Vagina (tissue), 2 donors: ENCODE data around the gene NFIA. TPM values are rescaled to one million over a fixed set of nuclear protein-coding genes. Genes with fewer than 3 reads are reported as not detected.

Experiments used
- DNase-seq, 2 donors: peaks; one replicate each; pipeline ENCODE4 v3.0.0-alpha.2; 2017; ENCODE audit errors: extremely low spot score in 2 of 2
- H3K27ac ChIP-seq: fragments of 200-600 bp; sonication (generic); one replicate; pipeline ENCODE4 v1.5.1; 2019
- H3K27me3 ChIP-seq: fragments of 200-600 bp; sonication (generic); one replicate; pipeline ENCODE4 v1.5.1; 2019
- H3K36me3 ChIP-seq, 2 donors: fragments of 200-600 bp; sonication (generic); one replicate each; pipeline ENCODE4 v1.5.1; 2017 to 2019
- H3K4me1 ChIP-seq: fragments of 200-600 bp; sonication (generic); one replicate; pipeline ENCODE4 v1.5.1; 2019
- H3K4me3 ChIP-seq, 2 donors: fragments of 200-600 bp; sonication (generic); 1 replicate in 1 of 2; 2 replicates in 1 of 2; pipeline ENCODE4 v1.5.1; 2016 to 2019
- H3K9me3 ChIP-seq: fragments of 200-600 bp; sonication (generic); one replicate; pipeline ENCODE4 v1.5.1; 2019
- CTCF ChIP-seq, 3 experiments: fragments of 450-650 bp in 2 of 3; fragments of 200-600 bp in 1 of 3; sonication (generic) in 1 of 3; IDR thresholded peaks; one replicate each; pipeline ENCODE4 v1.5.1; 2017 to 2019; ENCODE audit warnings: antibody characterized with exemption in 3 of 3, mild to moderate bottlenecking in 2 of 3, moderate library complexity in 2 of 3
- POLR2A ChIP-seq, 2 donors: fragments of 450-650 bp; IDR thresholded peaks; one replicate each; pipeline ENCODE4 v1.6.1; 2017; ENCODE audit warnings: antibody characterized with exemption in 2 of 2, mild to moderate bottlenecking in 2 of 2, moderate library complexity in 2 of 2
- POLR2AphosphoS5 ChIP-seq, 2 donors: sonication (generic); formaldehyde crosslinking; IDR thresholded peaks; one replicate each; pipeline ENCODE4 v1.9.0; 2017; ENCODE audit warnings: antibody characterized with exemption in 2 of 2, mild to moderate bottlenecking in 2 of 2, low read depth in 1 of 2; ENCODE audit not compliant: insufficient read depth in 1 of 2
- intact Hi-C: fragments of 100-400 bp; cut with DNase I; formaldehyde crosslinking; loops from one replicate; pipeline ENCODE4 v1.15.1; 2023
- total RNA-seq: library from RNA; depleted of rRNA; stranded (reverse); fragments of >200 nt; gene quantifications from one replicate; pipeline ENCODE4 v1.2.3, GENCODE V29; 2016

Gene NFIA
- total RNA-seq, 1 donor from 2014 or later: 59.2 TPM

DNA sequence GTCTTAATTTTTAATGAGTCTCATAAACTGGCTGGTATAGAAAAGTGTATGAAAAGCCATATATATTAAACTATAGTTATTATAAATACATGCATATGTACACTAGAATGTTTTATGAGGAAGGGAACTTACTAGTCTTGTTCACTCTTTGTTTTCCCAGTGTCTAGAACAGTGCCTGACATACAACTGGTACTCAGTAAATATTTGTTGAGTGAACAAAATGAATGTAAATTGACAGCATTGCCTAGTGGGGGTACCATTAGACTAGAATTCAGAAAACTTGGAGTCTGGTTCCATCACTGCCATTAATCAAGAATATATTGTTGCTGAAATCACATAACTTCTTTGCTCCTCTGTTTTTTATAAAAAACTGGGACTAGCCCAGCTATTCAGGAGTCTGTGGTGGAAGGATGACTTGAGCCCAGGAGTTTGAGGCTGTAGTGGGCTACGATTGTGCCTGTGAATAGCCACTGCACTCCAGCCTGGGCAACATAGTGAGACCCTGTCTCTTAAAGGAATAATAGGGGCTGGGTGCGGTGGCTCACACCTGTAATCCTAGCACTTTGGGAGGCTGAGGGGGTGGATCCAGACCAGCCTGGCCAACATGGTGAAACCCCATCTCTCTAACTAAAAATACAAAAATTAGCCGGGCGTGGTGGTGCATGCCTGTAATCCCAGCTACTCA lies 51.1 kb downstream of the NFIA start:
- H3K4me1 ChIP-seq: peaks cover 31% of the 10 kb centered on the region
- H3K27me3 ChIP-seq: no peaks in the 10 kb centered on the region
- no peak overlapping the region for H3K4me3 ChIP-seq
- no peaks in the 10 kb centered on the region for H3K36me3 ChIP-seq
- DNase-seq: no peak
- H3K9me3 ChIP-seq: no peaks in the 10 kb centered on the region
- intact Hi-C loops: no loop called here
- TF ChIP-seq POLR2A (IDR thresholded peaks at IDR 0.05): no peak
- TF ChIP-seq POLR2AphosphoS5 (IDR thresholded peaks at IDR 0.05; ENCODE audit: insufficient read depth in 1 of 2, low read depth in 1 of 2): no peak
- peak overlapping the region; percentile 51 for H3K27ac ChIP-seq

DNA sequence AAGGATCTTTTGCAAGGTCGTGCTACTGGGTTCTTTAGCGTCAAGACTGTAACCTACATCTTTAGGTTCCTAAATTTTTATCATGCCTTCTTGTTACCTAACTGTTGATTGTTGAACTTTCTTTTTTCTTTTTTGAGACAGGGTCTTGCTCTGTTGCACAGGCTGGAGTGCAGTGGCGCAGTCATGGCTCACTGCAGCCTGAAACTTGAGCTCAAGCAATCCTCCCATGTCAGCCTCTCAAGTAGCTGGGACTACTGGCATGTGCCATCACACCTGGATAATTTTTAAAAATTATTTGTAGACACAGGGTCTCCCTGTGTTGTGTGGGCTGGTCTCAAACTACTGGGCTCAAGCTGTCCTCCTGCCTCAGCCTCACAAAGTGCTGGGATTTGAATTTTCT lies 52.9 kb downstream of the NFIA start:
- DNase-seq: no peak
- Histone ChIP-seq H3K9me3 (no peaks in the 10 kb centered on the region), H3K4me3 (no peak overlapping the region), H3K36me3 (no peaks in the 10 kb centered on the region), H3K27me3 (no peaks in the 10 kb centered on the region), H3K27ac (no peak overlapping the region), H3K4me1 (peaks cover 49% of the 10 kb centered on the region)
- TF ChIP-seq POLR2A (IDR thresholded peaks at IDR 0.05) (no peak), CTCF (IDR thresholded peaks at IDR 0.05) (no peak), POLR2AphosphoS5 (IDR thresholded peaks at IDR 0.05; ENCODE audit: insufficient read depth in 1 of 2, low read depth in 1 of 2) (no peak)
- intact Hi-C loops: no loop called here

DNA sequence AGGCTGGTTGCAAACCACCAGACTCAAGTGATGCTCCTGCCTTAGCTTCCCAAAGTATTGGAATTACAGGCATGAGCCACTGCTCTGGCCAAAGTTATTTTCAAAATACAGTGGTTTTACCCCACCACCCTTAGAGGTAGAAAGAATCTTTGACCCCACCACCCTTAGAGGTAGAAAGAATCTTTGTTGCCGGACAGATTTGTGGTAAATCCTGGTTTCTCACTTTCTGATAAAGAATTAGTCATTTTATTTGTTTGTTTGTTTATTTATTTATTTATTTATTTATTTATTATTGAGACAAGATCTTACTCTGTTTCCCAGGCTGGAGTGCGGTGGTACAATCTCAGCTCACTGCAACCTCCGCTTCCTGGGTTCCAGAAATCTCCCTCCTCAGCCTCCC lies 55.9 kb downstream of the NFIA start:
- TF ChIP-seq POLR2A (IDR thresholded peaks at IDR 0.05) (no peak), CTCF (IDR thresholded peaks at IDR 0.05) (no peak), POLR2AphosphoS5 (IDR thresholded peaks at IDR 0.05; ENCODE audit: insufficient read depth in 1 of 2, low read depth in 1 of 2) (no peak)
- no peak for DNase-seq
- intact Hi-C loops: no loop called here
- H3K9me3 ChIP-seq: no peaks in the 10 kb centered on the region
- no peaks in the 10 kb centered on the region for H3K36me3 ChIP-seq
- H3K4me1 ChIP-seq: peaks cover 58% of the 10 kb centered on the region
- no peak overlapping the region for H3K4me3 ChIP-seq
- no peaks in the 10 kb centered on the region for H3K27me3 ChIP-seq
- H3K27ac ChIP-seq: no peak overlapping the region

- Histone ChIP-seq H3K36me3 (no peaks in the 10 kb centered on the region), H3K4me3 (no peak overlapping the region), H3K27ac (peak overlapping the region; percentile 9), H3K4me1 (peaks cover 54% of the 10 kb centered on the region), H3K9me3 (no peaks in the 10 kb centered on the region), H3K27me3 (no peaks in the 10 kb centered on the region)
- intact Hi-C loops: no loop called here
- TF ChIP-seq POLR2A (IDR thresholded peaks at IDR 0.05) (no peak), POLR2AphosphoS5 (IDR thresholded peaks at IDR 0.05; ENCODE audit: insufficient read depth in 1 of 2, low read depth in 1 of 2) (peak in 1 of 2 donors; percentile 24), CTCF (IDR thresholded peaks at IDR 0.05) (no peak)
- no peak for DNase-seq
Observed at GRCh38 chr1:61138921-61139774, 56.8 kb downstream of the NFIA start.

GRCh38 chr1:61139775-61140549 lies 57.6 kb downstream of the NFIA start:
- intact Hi-C loops: no loop called here
- no peak for DNase-seq
- H3K9me3 ChIP-seq: no peaks in the 10 kb centered on the region
- H3K27me3 ChIP-seq: no peaks in the 10 kb centered on the region
- no peaks in the 10 kb centered on the region for H3K36me3 ChIP-seq
- TF ChIP-seq CTCF (IDR thresholded peaks at IDR 0.05) (no peak), POLR2AphosphoS5 (IDR thresholded peaks at IDR 0.05; ENCODE audit: insufficient read depth in 1 of 2, low read depth in 1 of 2) (no peak), POLR2A (IDR thresholded peaks at IDR 0.05) (no peak)
- H3K4me1 ChIP-seq: peaks cover 54% of the 10 kb centered on the region
- H3K27ac ChIP-seq: peak overlapping the region; percentile 34
- no peak overlapping the region for H3K4me3 ChIP-seq
